SH-SY5Y (cell line): ENCODE measurements around the gene PRDM10.

Experiments
- GATA2 ChIP-seq: IDR thresholded peaks from 2 replicates; pipeline ENCODE4 v1.6.1; 2011; ENCODE audit warnings: mild to moderate bottlenecking, low read depth, low read length
- GATA3 ChIP-seq: IDR thresholded peaks from 2 replicates; pipeline ENCODE4 v1.6.1; 2011; ENCODE audit warnings: low read depth, mild to moderate bottlenecking, low read length, moderate library complexity

GRCh38 chr11:130051082-130051481, 48.4 kb upstream of the PRDM10 start:
- TF ChIP-seq GATA2 (no peak), GATA3 (no peak)
